NCI-H526 treated with DMSO at 0.1 percent for 48 hours (cell line): ENCODE results near the gene BEST3.
"Not testable (repeated sequence)": the region's sequence is repeated elsewhere in the genome, so short reads cannot be mapped to it uniquely, and the experiment has no call there.

ENCODE experiments used
- DNase-seq: peaks from one replicate; lab custom pipeline; 2025; lab: John Stamatoyannopoulos, UW

The BEST3 gene

GRCh38 chr12:69648476-69648875, 50.6 kb downstream of the BEST3 start:
- no peak for DNase-seq

GRCh38 chr12:69647178-69647577, 51.9 kb downstream of the BEST3 start:
- no peak for DNase-seq

- DNase-seq, result no peak
Observed at GRCh38 chr12:69645031-69645430, 54.1 kb downstream of the BEST3 start.

- DNase-seq, result no peak
Observed at GRCh38 chr12:69644511-69644910, 54.6 kb downstream of the BEST3 start.

GRCh38 chr12:69642531-69642930, 56.6 kb downstream of the BEST3 start:
- DNase-seq, result no peak

GRCh38 chr12:69641546-69641945, 57.6 kb downstream of the BEST3 start:
- no peak for DNase-seq

- DNase-seq, result peak; percentile 17
Observed at GRCh38 chr12:69639400-69640016, 59.6 kb downstream of the BEST3 start.

GRCh38 chr12:69633061-69633460, 66.0 kb downstream of the BEST3 start:
- no peak for DNase-seq

- no peak for DNase-seq
Observed at GRCh38 chr12:69630191-69630590, 68.9 kb downstream of the BEST3 start.

GRCh38 chr12:69627501-69627900, 71.6 kb downstream of the BEST3 start:
- DNase-seq, result no peak

GRCh38 chr12:69623970-69624369, 75.1 kb downstream of the BEST3 start:
- no peak for DNase-seq

GRCh38 chr12:69621551-69621950, 77.6 kb downstream of the BEST3 start:
- no peak for DNase-seq

GRCh38 chr12:69620921-69621320, 78.2 kb downstream of the BEST3 start:
- no peak for DNase-seq

GRCh38 chr12:69620077-69620476, 79.0 kb downstream of the BEST3 start:
- no peak for DNase-seq

- DNase-seq, result no peak
Observed at GRCh38 chr12:69619050-69619449, 80.1 kb downstream of the BEST3 start.

- no peak for DNase-seq
Observed at GRCh38 chr12:69616025-69616424, 83.1 kb downstream of the BEST3 start.

GRCh38 chr12:69613351-69613750, 85.8 kb downstream of the BEST3 start:
- DNase-seq, result no peak

- DNase-seq, result no peak
Observed at GRCh38 chr12:69610729-69611128, 88.4 kb downstream of the BEST3 start, which contains the start of gene LRRC10. Gene LRRC10, minus strand, starts transcription at chr12:69610907. Its CDS starts 69 bp downstream, at chr12:69610838.

GRCh38 chr12:69610126-69610525, 89.0 kb downstream of the BEST3 start:
- DNase-seq, result no peak

- DNase-seq, result no peak
Observed at GRCh38 chr12:69608114-69608513, 91.0 kb downstream of the BEST3 start.

GRCh38 chr12:69604275-69604674, 94.8 kb downstream of the BEST3 start:
- not testable (repeated sequence) for DNase-seq
